ENCODE results near the gene NPAS4.
"Not testable (repeated sequence)": the region's sequence is repeated elsewhere in the genome, so short reads cannot be mapped to it uniquely, and the experiment has no call there.

NPAS4 gene

DNA sequence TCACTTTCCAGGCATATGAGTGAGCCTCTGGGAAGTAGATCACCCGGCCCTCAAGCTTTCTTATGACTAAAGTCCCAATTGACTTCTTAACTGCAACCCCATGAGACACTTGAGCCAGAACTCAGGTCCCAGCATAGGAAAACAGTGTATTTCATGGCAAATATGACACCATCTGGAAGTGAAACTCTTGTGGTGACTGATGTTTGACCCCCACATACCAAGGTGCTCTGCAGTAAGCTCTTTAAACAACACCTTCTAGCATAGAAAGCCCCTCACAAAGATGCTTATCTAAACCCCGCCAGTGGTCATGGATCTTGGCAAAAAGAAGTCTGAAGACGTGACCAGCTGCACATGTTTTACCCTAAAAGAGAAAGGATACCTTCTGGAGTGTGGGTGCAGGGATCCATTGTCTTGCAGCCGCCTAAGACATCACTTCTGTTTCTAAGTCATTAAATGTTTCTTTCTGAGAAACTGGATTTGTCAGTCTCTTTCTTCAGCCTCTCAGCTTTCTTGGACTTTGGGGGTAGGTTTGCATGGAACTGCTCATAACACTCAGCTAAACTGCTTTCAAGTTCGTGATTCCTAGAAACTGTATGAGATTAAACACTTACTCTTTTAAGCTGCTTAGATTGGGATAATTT, 38.4 kb downstream of the NPAS4 start:
- no peak for DNase-seq

- DNase-seq = no peak
Observed at GRCh38 chr11:66462010-66462409, 41.2 kb downstream of the NPAS4 start.

DNA sequence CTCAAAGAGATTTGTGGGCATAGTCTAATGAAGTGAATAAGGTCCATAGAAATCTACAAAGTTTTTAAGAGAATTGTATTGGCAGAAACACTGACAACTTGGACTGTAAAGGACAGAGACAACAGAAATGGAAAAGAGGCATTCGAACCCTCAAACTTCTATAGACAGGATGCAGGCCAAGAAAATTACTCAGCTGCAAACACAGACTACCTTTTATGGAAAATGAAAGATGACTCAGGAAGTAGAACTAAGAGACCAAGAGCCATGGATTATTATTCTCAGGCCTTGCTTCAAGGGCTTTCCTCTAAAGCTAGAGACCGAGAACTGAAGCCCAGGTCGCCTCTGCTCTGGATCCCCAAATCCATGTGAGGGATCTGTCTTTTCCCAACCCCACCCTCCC, 42.1 kb downstream of the NPAS4 start:
- no peak for DNase-seq

DNA sequence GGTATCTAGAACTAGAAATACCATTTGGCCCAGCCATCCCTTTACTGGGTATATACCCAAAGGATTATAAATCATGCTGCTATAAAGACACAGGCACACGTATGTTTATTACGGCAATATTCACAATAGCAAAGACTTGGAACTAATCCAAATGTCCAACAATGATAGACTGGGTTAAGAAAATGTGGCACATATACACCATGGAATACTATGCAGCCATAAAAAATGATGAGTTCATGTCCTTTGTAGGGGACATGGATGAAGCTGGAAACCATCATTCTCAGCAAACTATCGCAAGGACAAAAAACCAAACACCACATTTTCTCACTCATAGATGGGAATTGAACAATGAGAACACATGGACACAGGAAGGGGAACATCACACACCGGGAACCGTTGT, 43.3 kb downstream of the NPAS4 start:
- DNase-seq = not testable (repeated sequence)

- DNase-seq = no peak
Observed at GRCh38 chr11:66464916-66465315, 44.1 kb downstream of the NPAS4 start.

GRCh38 chr11:66465373-66466224, 44.8 kb downstream of the NPAS4 start:
- no peak for DNase-seq

DNA sequence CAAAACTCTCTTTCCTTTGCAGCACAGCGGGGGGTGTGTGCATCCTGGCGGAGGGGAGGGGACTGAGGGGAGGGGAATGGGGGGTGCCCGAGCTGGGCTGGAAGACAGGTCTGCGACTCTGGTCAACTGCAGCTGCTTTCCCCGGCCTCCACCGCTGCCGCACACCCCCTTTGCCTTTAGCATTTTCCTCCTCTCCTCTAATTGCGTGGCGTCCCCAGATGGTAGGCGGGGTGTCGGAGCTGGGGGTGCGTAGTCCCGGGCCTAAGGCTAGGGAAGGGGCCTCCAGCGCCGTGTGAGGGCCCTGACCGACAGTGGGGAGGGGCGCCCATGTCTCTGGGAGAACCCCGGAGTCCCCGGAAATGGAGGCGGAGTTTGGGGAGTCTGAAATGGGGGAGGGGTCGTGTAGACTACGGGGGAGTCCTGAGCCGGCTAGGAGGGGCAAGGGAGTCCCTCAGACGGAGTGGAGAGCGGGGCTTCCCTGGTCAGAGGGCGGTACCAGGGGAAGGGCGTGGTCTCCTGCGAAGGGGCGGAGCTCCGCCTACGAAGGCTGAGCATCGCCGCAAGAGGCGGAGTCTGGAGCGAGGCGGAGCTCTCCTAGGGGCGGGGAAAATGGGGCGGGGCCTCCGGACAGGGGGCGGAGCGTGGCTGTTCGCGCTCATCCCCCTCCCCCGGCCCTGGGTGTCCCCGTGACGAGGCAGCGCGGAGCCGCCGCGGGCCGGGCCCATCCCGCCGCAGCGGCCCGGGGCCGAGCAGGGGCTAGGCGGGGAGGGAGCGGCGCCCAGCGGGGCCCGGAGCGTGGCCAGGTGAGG, 45.6 kb downstream of the NPAS4 start, which contains the start of gene PELI3:
Gene PELI3 (plus strand): TSS at position 681 of the 809 bp plus-strand sequence. CDS start 1,224 bp downstream, outside the sequence.
- DNase-seq = peak; percentile 95

GRCh38 chr11:66467034-66467659, 46.3 kb downstream of the NPAS4 start:
- DNase-seq = no peak

GRCh38 chr11:66467756-66468155, 46.9 kb downstream of the NPAS4 start:
- DNase-seq = no peak

DNA sequence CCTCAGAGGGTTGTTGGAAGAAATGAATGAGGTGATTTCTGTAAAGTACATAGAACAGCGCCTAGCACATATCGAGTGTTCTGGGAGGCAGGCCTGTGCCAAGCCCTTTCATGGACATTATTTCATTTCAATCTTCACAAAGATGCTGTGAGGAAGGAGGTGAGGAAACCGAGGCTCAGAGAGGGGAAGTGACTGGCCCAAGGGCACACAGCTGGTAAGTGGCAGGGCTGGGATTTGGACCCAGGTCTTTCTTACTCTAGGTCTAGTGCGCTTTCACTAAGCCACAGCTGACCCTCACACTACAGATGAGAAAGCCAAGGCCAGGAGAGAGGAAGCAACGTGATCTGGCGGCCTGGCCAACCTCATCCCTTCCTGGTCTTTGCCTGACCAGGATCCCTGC, 47.9 kb downstream of the NPAS4 start:
- no peak for DNase-seq

GRCh38 chr11:66469441-66469840, 48.6 kb downstream of the NPAS4 start:
- no peak for DNase-seq

DNA sequence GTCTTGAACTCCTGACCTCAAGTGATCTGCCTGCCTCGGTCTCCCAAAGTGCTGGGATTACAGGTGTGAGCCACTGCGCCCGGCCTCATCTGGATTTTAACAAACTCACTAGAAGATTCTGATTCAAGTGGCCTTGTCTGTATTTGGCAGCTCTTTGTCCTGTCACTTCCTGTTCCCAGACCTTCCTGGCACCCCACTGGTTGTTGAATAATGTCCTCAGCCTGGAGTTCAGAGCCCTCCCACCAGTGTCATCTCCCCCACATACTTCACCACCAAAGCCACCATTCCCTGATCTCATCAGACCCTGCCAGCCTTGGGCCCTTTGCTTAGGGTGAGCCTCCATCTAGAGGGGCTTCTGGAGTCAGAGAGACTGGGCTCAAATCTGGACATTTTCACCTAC, 49.2 kb downstream of the NPAS4 start:
- DNase-seq = no peak

- DNase-seq = no peak
Observed at GRCh38 chr11:66471142-66471541, 50.3 kb downstream of the NPAS4 start.

DNA sequence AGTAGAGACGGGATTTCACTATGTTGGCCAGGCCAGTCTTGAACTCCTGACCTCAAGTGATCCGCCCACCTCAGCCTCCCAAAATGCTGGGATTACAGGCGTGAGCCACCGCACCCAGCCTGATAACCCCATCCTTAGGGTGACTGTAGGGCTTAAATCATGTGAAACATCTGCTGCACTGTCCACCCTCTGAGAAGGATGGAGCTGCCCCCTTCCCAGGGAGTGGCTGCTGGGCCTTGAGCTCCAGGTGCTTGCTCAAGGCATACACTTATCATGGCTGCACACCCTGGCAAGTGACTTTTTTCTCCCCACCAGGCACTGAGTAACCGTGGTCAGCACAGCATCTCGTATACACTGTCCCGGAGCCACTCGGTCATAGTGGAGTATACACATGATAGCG, 51.2 kb downstream of the NPAS4 start:
- DNase-seq = no peak

DNA sequence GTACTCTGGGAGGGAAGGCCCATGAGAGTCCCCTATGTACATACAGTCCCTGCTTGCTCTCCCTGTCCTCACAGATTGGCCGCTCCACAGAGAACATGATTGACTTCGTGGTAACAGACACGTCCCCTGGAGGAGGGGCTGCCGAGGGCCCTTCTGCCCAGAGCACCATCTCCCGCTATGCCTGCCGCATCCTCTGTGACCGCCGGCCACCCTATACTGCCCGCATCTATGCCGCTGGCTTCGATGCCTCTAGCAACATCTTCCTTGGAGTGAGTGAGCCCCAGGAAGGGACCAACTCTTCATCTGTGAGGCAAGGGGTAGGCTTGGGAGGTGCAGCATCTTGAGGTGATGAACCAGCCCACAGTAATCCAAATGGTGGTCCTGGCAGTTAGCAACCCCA, 52.3 kb downstream of the NPAS4 start:
- no peak for DNase-seq

DNA sequence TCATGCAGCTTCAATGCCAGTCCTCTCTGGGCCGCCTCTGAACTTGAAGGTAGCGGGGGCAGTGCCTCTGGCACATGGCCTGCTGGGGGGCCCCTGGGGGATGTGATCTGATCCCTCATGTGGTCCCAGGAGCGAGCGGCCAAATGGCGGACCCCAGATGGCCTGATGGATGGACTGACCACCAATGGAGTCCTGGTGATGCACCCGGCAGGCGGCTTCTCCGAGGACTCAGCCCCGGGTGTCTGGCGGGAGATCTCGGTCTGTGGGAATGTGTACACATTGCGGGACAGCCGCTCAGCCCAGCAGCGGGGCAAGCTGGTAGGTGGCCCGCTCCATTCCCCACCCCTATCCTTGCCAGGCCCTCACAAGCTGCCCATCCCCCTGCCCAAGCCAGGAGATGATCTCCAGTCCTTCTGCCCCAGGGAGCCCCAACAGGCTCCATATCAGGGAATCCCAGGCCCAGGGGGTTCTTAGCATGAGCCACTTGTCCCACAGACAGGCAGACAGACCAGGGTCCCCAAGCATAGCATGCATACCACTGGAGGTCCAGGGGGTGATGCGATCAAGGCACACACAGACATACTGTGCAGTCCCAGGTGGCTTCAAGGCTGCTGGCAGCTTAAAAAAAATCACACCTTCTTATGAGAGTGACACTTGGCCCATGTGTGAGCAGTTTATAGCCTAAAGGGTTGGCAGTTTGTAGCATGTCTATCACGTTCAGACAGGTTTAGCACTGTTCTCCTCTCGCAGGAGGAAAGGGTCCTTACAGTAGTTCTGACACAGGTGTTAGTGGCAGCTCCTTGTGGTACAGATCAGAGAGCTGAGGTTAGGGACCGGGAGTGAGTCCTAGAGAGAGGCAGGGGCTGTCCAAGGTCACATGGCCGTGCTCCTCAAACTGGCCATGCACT, 53.0 kb downstream of the NPAS4 start:
- DNase-seq = no peak

- no peak for DNase-seq
Observed at GRCh38 chr11:66475349-66476172, 54.7 kb downstream of the NPAS4 start.
